ENCODE measurements around the gene AGAP2.

DNA sequence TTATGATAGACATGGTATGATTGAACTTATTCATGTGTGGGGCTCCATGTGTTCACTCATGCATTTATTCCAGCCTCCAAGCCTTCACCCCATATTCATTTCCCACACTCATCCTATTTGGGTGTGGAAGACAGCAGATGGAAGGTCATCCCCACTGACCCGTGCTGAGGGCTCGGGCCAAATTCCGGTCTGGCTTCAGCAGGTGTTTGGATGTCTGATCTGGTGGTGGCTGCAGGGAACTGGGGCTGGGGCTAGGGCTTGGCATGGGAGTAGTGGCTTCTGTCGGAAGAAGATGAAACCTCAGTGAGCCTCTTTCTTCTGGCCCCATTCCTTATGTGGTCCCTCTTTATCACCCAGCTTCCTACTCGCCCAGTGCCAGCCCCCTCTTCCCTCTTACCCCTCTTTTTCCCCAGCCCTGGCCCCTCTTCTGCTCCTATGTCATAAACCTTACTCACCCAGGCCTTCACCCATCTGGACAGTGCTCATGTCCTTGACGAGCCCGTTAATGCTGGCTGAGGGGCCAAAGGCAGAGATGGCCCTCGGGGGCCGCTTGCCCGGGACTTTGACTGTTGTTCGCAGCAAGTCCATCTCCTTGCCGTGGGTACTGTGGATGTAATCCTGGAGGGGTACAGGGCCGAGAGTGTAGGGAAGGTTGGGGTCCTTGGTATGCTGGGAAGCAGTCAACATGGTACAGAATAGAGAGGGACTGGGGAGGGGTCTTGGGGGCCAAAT is 8.0 kb downstream of the AGAP2 start:
- TF ChIP-seq ZFX (IDR thresholded peaks at IDR 0.05) (no peak), CTCF (conservative IDR thresholded peaks at IDR 0.05) (no peak)
